Breast epithelium (tissue), 4 donors: ENCODE results near the gene CCDC57. TPM values are rescaled to one million over a fixed set of nuclear protein-coding genes. Genes with fewer than 3 reads are reported as not detected.

ENCODE experiments used
- DNase-seq, 2 donors: peaks; one replicate each; pipeline ENCODE4 v3.0.0-alpha.2; 2019; ENCODE audit warnings: low spot score in 2 of 2
- H3K27ac ChIP-seq, 2 donors: fragments of 200-600 bp; sonication (generic) in 1 of 2; one replicate each; pipeline ENCODE4 v1.5.1; 2016 to 2019; ENCODE audit warnings: mild to moderate bottlenecking in 1 of 2
- H3K27me3 ChIP-seq, 2 donors: fragments of 200-600 bp; sonication (generic) in 1 of 2; one replicate each; pipeline versions ENCODE4 v1.5.1 to v1.6.0; 2017 to 2019; ENCODE audit warnings: control low read depth in 1 of 2, mild to moderate bottlenecking in 1 of 2
- H3K36me3 ChIP-seq: fragments of 200-600 bp; one replicate; pipeline ENCODE4 v1.5.1; 2019
- H3K4me1 ChIP-seq, 2 donors: fragments of 200-600 bp; sonication (generic); one replicate each; pipeline ENCODE4 v1.5.1; 2016 to 2019; ENCODE audit warnings: control low read depth in 1 of 2
- H3K4me3 ChIP-seq, 3 donors: fragments of 200-600 bp; sonication (generic); 1 replicate in 2 of 3; 2 replicates in 1 of 3; pipeline ENCODE4 v1.5.1; 2016 to 2019; ENCODE audit warnings: mild to moderate bottlenecking in 3 of 3, moderate library complexity in 2 of 3
- H3K9me3 ChIP-seq, 2 donors: fragments of 200-600 bp; sonication (generic) in 1 of 2; one replicate each; pipeline ENCODE4 v1.5.1; 2016 to 2019; ENCODE audit warnings: control low read depth in 1 of 2
- POLR2A ChIP-seq: fragments of 450-650 bp; IDR thresholded peaks from one replicate; pipeline ENCODE4 v1.6.1; 2016; ENCODE audit warnings: antibody characterized with exemption, mild to moderate bottlenecking, moderate library complexity
- POLR2AphosphoS5 ChIP-seq, 3 donors: sonication (generic); formaldehyde crosslinking; IDR thresholded peaks; one replicate each; pipeline ENCODE4 v1.6.1; 2017; ENCODE audit warnings: antibody characterized with exemption in 3 of 3
- intact Hi-C: fragments of 100-400 bp; cut with DNase I; formaldehyde crosslinking; loops from one replicate; pipeline ENCODE4 v1.15.1; 2023; ENCODE audit warnings: low total_unique reads
- total RNA-seq, 3 donors: library from RNA; depleted of rRNA; stranded (reverse); fragments of >200 nt; gene quantifications; one replicate each; pipeline ENCODE4 v1.1.0, GENCODE V29; 2016
- TF ChIP-seq, protein P1 (sequence below), 3 donors: fragments of 450-650 bp; IDR thresholded peaks; one replicate each; pipeline ENCODE4 v1.5.1; 2016 to 2017; ENCODE audit warnings: antibody characterized with exemption in 3 of 3, mild to moderate bottlenecking in 3 of 3, moderate library complexity in 3 of 3

The CCDC57 gene
- total RNA-seq, 3 donors from 2014 or later = 13.4 to 56.9 (median 52.8) TPM

DNA sequence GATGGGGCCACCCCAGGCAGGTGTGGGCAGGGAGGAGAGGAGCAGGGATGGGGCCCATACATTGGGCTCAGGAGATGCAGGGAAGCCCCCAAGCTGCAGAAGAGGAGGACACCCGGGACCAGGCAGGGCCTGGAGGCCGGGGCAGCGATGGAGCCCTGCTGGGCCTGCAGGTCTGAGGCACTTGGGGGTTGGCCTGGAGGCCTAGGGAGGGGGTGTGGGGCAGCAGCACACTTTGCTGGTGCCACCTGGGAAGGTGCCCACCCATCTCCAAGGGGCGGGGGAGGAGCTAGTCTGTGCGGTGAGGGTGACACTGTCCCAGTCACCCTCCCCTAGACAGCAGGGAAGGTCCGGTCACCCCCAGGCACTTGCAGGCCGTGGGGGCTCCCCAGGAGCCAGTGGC, 6.4 kb upstream of the CCDC57 start:
- TF ChIP-seq, protein P1, sequence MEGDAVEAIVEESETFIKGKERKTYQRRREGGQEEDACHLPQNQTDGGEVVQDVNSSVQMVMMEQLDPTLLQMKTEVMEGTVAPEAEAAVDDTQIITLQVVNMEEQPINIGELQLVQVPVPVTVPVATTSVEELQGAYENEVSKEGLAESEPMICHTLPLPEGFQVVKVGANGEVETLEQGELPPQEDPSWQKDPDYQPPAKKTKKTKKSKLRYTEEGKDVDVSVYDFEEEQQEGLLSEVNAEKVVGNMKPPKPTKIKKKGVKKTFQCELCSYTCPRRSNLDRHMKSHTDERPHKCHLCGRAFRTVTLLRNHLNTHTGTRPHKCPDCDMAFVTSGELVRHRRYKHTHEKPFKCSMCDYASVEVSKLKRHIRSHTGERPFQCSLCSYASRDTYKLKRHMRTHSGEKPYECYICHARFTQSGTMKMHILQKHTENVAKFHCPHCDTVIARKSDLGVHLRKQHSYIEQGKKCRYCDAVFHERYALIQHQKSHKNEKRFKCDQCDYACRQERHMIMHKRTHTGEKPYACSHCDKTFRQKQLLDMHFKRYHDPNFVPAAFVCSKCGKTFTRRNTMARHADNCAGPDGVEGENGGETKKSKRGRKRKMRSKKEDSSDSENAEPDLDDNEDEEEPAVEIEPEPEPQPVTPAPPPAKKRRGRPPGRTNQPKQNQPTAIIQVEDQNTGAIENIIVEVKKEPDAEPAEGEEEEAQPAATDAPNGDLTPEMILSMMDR (IDR thresholded peaks at IDR 0.05) = no peak
- TF ChIP-seq POLR2A = no peak
- Histone ChIP-seq H3K9me3 (no peaks in the 10 kb centered on the region), H3K36me3 (no peaks in the 10 kb centered on the region), H3K27ac (no peak overlapping the region), H3K4me1 (peaks cover 10 to 16% of the 10 kb centered on the region in 2 donors), H3K27me3 (no peaks in the 10 kb centered on the region), H3K4me3 (no peak overlapping the region)
- no peak for DNase-seq
- intact Hi-C loops = no loop called here

DNA sequence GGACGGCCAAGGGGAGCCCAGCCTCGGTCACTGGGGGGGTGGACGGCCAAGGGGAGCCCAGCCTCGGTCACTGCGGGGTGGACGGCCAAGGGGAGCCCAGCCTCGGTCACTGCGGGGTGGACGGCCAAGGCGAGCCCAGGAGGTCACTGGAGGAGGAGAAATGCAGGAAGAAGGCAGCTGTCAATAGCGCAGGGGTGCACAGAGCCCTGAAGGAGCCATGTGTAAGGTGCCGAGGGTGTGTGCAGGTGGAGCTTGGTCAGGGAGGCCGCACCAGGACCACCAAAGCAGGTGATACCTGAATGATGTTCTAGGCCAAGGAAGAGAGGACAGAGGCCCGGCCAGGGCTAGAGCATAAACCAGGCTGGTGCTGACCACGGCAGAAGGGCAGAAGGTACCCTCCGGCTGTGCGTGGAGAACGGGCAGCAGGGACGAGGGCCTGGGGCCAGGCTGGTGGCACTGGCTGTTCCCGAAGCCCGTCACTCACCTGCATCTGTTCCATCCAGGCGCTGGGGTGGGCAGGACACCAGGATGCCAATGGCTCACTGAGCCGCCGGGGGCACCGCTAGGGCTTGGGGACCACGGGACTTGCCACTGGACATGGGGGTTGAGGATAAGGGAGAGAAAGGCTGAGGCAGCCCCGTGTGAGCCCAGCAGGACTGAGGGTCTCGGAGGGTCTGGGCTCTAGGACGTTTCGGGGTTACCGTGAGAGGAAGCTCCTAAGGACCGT, 5.9 kb upstream of the CCDC57 start:
- no peak for DNase-seq
- intact Hi-C loops = no loop called here
- Histone ChIP-seq H3K4me1 (peaks cover 10 to 16% of the 10 kb centered on the region in 2 donors), H3K36me3 (no peaks in the 10 kb centered on the region), H3K9me3 (no peaks in the 10 kb centered on the region), H3K27me3 (no peaks in the 10 kb centered on the region), H3K27ac (no peak overlapping the region), H3K4me3 (no peak overlapping the region)
- no peak for TF ChIP-seq POLR2AphosphoS5 (IDR thresholded peaks at IDR 0.05)
- TF ChIP-seq, protein P1 (IDR thresholded peaks at IDR 0.05) = no peak

DNA sequence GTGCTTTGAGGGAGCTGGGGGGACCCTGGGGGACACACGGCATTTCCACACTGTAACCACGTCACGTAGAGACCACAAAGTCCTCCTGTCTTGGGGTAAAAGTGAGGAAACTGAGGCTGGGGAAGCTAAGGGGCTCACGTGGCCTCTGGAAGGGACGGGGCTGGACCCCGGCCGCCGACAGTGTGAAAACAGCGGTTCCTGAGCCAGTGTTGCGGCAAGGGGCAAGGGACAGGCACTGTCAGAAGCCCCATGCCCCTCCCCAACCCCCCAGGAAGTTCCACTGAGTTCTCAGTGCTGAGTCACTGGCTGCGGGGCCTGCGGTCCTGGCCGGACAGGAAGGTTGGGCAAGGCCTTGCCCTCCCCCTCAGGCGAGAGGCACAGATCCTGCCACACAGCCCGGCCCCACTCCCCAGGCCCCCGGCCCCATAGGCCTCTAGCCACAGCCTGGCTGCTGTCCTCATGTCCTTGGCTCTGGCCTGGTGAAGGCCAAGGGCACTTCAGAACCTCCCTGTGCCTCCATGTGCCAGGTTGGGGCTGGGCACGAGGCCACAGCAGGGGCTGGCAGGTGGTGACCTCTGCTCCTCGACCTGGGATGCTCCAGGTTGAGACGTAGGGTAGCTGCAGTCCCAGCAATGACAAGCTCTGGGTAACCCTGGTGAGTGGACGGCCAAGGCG, 5.0 kb upstream of the CCDC57 start:
- intact Hi-C loops = no loop called here
- Histone ChIP-seq H3K27me3 (no peaks in the 10 kb centered on the region), H3K4me3 (no peak overlapping the region), H3K36me3 (no peaks in the 10 kb centered on the region), H3K27ac (peak overlapping the region; percentile 57 to 78), H3K4me1 (peaks cover 10 to 16% of the 10 kb centered on the region in 2 donors), H3K9me3 (no peaks in the 10 kb centered on the region)
- TF ChIP-seq, protein P1 (IDR thresholded peaks at IDR 0.05) = no peak
- TF ChIP-seq POLR2AphosphoS5 (IDR thresholded peaks at IDR 0.05) (no peak), POLR2A (no peak)
- no peak for DNase-seq

DNA sequence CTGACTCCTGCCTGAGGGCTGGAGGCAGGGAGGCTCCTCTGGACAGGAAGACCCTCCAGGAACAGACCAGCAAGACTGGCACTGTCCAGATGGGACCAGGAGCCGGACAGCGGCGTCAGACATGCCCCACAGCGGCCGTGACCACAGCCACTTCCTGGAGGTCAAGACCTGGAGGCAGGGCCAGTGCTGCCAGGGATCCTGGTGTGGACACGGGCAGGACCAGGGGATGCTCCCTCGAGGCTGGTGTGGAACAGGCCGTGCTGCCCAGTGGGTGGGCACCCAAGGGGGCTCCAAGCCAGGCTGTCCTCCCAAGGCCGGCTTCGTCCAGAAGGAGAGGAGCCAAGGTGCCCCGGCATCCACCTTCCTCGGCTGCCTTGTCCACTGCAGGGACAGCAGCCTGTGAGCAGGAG, 4.5 kb upstream of the CCDC57 start:
- no peak for DNase-seq
- no peaks in the 10 kb centered on the region for H3K36me3 ChIP-seq
- H3K4me3 ChIP-seq = no peak overlapping the region
- peak overlapping the region; percentile 57 to 78 for H3K27ac ChIP-seq
- intact Hi-C loops = no loop called here
- no peaks in the 10 kb centered on the region for H3K27me3 ChIP-seq
- TF ChIP-seq, protein P1 (IDR thresholded peaks at IDR 0.05) = no peak
- TF ChIP-seq POLR2A = no peak
- H3K4me1 ChIP-seq = peaks cover 10 to 17% of the 10 kb centered on the region in 2 donors
- no peaks in the 10 kb centered on the region for H3K9me3 ChIP-seq
